Stimulated activated CD8-positive, alpha-beta memory T cell treated with anti-CD3 and anti-CD28 coated beads, Interleukin-2, amount 100 ng/mL, for 1 hour (primary cell): ENCODE results near the gene TEX26.
"Not testable (repeated sequence)": the region's sequence is repeated elsewhere in the genome, so short reads cannot be mapped to it uniquely, and the experiment has no call there.

Experiments used
- DNase-seq, 2 donors: peaks; one replicate each; pipeline ENCODE4 v3.0.0-alpha.2; 2020; ENCODE audit warnings: low read depth in 2 of 2

TEX26 gene

DNA sequence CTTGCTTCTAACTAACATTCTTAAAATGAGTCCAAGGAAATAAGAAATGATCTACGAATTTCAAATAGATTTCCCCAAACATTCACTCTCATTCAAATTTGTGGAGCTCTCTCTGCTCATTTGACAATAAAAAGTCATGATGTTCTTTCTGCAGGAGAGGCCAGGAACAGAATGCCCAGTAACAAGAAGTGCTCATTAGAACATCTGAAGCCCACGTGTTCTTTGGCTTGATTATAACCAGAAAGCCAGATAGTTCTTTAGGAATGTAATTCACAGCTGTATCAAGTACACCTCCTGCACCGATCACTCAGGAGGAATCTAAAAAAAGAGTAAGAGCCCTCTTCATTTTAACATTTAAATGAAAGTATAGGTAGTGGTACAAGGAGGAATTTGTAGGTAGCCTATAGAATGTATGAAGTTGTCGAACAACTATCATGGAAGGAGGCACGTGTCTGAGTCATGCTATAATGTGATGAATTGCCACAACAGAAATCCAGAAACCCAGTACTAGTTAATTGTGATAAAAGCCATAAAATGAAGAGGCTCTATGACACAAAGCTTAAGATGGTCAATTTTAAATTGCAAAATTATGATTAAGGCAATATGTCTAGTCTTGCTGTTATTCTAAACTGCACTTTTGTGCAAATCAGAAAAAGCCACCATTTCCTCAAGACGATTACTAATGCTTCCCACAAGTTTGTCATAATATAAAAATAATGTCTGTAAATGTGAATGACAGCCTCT lies 13.6 kb upstream of the TEX26 start:
- no peak for DNase-seq

DNA sequence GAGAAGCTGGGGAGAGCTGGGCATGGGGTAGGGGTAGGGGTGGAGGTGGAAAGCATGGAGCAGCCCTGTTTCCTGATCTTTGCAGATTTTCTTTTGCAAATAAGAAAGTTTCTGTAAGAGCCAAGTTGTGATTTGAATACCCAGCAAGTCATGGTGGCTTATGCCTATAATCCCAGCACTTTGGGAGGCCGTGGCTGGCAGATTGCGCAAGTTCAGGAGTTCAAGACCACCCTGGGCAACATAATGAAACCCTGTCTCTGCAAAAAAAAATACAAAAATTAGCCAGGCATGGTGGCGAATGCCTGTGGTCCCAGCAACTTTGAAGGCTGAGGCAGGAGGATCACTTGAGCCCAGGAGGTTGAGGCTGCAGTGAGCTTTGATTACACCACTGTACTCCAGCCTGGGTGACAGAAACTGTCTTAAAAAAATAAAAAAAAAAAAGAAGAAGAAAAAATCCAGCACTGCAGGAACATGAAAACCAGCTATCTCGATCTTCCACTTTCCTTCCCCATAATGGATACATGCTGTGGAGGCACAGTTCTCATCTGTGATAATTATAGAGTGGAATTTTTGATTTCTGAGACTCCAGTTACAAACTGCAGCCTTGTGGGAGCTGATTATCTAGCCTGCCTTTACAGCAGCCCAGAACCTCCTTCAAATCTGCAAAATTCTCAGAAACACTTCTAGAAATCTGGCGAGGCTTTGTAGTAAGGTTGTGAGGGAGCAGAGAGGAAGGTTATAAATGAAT lies 12.1 kb upstream of the TEX26 start:
- DNase-seq, result no peak

DNA sequence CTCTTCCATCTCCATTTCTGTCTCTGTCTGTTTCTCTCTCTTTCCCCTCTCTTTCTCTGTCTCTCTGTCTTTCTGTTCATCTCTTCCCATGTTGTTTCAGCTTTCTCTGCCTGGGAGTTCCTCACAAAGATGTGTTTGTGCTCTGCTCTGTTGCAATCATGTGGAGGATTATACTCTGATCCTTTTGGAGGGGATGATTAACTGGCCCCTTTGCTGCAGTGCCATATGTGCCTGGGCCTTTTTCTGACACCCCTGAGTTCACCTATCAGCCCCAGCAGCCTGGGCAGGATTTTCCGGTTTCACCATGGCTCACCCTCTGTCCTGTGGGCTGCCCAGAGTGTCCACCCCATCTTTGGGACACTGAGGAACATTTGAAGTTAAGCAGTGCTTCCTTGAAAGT lies 9.0 kb upstream of the TEX26 start:
- DNase-seq, result no peak

DNA sequence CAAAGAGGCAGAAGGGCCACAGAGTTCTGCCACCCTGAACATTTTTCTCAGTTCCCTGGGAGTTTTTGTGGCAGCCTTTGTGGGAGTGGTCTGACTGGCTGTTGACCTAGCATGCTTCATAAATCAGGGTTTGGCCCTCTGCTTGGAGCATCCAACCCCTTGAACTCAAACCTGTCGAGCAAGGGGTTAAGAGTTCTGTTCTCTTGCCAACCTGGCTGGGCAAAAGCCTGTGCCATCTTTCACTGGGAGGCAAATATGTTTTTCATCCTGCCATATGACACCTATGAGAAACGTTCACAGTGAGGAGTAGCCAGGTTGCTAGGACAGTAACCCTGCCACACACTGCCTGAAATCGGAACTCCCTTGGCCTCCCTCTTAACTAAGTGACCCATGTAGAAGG lies 7.7 kb upstream of the TEX26 start:
- DNase-seq, result no peak

DNA sequence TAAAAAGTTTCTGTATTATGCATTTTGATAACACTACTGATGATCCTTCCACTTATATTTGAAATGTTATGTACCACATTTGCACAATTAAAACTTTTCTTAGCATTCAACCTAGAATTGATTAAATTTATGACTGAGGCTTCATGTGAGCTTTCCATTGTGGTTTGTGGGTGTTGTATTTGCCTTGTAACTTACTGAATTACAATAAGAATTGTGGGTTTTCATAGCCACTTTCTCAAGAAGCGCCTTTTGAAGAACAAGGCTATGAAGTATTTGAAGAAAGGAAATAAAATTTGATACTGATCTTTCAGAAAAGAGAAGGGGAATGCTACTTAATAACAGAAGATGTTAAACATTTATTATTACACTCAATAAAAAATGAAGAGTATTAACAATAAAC lies 7.0 kb upstream of the TEX26 start:
- no peak for DNase-seq

DNA sequence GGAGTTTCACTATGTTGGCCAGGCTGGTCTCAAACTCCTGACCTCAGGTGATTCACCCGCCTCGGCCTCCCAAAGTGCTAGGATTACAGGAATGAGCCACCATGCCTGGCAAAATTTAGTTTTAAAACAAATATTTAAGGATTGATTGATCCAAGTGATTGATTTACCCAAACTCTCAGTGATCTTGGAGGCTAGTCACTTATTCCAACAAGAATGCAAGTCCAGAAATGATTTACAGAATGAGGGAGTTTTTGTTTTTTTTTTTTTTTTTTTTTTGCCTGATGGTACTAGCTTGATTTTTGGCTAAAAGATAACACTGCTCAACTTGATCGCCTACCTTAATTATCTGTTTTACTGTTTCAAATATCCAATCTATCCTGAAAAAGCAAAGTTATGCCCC lies 5.7 kb upstream of the TEX26 start:
- no peak for DNase-seq

DNA sequence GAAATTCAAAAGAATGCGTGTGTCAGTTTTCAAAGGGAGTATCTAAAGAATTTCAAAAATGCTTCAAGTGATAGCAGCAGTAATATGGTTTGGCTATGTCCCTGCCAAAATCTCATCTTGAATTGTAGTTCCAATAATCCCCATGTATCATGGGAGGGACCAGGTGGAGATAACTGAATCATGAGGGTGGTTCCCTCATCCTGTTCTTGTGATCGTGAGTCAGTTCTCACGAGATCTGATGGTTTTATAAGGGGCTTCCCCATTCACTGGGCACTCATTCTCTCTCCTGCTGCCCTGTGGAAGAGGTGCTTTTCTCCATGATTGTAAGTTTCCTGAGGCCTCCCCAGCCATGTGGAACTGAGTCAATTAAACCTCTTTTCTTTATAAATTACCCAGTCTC lies 5.3 kb upstream of the TEX26 start:
- not testable (repeated sequence) for DNase-seq

DNA sequence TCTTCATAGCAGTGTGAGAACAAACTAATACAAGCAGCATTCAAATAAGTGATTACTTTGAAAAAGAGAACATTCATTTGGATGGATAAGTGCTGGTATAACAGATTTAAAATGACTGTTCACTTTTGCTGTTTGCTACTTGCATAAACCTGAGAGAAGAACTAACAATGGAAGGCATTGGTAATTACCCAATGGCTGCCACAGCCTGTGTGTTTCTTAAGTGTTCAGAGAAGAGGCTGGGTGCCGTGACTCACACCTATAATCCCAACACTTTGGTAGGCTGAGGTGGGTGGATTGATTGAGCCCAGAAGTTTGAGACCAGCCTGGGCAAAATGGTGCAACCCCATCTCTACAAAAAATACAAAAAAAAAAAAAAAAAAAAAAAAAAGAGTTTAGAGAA lies 4.9 kb upstream of the TEX26 start:
- DNase-seq, result no peak

DNA sequence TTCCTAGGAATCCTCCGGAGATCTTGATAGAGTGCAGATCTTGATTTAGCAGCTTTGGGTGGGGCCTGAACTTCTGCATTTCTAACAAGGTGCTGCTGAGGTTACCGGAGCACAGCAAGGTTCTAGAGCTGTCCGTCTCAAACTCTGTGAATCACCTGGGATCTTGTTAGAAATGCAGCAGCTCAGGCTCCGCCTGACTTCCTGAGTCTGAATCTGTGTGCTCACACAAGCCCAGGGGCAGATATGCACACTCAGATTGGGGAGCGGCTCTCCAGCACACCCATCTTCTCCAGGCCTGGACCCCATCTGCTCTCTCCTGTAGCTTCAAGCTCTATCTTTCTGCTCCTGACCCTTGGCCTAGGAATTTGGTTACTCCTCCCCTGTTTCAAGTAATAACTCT lies 3.5 kb upstream of the TEX26 start:
- DNase-seq, result no peak

DNA sequence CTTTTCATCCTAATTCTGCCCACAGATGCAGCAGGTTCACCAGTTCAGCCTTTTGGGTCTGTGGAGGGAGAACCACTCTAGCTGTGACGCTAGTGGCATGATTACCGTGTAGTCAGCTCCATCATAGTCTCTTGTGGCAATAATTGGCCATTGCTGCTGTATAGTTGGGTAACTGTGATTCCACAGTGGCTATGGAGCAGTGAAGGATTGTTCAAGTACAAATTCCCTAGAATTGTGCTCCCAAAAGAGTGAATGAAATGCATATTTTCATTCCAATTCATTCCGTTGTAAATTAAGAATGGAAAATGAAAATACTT lies 856 bp downstream of the TEX26 start:
- no peak for DNase-seq

DNA sequence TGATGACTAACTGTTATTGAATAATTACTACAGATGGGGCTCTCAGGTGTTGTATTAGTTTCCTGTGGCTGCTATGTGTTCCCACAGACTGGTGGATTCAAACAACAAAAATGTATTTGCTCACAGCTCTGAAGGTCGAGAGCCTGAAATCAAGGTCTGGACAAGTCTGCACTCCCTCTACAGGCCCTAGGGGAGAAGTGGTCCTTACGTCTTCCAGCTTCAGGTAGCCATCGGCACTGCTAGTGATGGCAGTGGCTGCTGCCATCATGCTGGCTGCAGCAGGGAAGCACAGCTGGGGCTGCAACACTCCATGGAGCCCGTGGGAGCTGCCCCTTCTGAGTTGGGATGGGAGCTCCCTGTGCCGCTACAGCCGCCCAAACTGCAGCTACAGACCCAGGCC lies 1.9 kb downstream of the TEX26 start:
- DNase-seq, result no peak

DNA sequence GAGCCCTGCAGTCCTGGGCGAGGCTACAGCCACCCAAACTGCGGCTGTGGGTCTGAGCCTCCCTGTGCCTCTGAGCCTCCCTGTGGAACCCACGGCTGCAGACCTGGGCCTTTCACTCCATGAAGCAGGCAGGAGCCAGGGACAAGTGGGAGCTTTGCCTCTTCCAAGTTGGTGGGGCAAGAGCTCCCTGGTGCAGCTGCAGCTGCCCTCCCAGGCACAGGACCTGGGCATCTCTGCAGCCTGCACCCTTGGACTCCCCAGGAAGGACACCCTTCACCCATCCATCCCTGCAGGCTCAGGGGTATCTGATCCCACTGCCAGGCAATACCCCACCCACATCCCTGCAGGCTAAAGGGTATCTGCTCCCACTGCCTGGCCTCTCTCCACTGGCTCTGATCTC lies 2.3 kb downstream of the TEX26 start:
- no peak for DNase-seq

DNA sequence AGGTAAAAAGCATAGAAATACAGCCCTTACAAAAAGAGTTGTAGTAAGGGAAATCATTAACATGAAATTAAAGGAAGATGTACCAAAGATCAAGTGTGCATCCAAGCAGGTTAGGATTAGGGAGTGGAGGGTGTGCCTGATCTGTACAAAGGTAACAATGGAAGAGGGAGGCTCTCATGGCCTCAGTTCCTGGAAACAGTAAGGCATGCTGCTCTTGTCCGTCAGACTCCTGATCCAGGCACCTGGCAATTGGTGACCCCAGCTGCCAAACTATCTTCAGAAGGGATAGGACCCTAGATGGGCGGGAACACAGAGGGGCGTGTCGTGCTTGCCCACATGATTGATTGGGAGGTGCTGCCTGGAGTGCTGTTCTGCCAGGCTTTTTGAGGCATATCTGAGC lies 4.5 kb downstream of the TEX26 start:
- DNase-seq, result no peak

DNA sequence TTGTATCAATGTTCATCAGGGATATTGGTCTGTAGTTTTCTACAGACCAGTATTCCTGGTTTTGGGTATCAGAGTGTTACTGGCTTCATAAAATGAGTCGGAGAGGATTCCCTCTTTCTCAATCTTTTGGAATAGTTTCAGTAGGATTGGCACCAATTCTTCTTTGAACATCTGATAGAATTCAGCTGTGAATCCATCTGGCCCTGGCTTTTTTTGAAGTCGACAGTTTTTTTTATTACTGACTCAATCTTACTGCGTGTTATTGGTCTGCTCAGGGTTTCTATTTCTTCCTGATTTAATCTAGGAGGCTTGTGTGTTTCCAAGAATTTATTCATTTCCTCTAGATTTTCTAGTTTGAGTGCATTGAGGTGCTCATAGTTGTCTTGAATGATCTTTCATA lies 11.4 kb downstream of the TEX26 start:
- no peak for DNase-seq

DNA sequence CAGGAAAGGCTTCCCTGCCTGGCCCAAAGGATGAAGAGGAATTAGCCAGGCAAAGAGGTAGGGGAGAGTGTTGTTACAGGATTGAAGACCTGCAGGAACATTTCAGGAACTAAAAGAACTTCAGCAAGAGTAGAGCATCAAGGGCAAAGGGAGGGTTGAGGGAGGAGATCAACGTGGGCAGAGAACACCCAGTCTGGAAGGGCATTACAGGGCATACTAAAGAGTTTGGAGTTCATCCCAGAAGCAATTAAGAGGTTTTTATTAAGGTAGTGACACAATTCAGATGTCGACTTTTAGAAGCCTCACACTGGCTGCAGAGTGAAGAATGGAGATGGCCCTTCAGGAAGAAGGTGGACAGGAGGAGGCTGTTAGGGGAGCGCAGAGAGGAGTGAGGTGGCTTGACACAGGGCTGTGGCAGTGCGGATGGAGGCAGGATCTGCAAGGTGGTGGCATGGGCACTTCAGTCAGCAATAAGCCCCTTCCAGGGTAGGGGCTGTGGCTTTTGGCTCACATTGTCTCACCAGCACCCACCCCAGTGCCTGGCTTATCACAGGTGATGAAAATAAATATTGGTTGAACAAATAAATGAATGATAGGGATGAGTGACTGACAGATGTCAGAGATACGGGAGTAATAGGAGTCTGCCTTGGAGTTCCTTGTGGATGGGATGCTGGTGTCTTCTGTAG lies 24.9 kb downstream of the TEX26 start:
- DNase-seq, result no peak

DNA sequence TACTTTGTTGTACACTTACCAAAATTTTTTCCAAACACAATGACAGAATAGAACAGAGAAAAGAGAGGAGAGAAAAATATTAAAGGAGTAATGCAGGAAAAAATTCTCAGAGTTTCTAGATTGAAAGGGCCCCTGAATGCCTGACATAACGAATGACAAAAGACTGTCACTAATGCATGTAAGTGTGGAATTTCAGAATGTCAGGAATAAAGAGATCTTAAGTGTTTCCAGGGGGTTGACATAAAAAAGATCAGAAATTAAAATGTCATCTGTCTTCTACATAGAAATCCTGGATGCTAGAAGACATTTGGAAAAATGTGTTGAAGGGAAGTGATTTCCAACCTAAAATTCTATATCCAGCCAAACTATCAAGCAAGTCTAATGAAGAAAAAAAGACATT lies 27.2 kb downstream of the TEX26 start:
- DNase-seq, result no peak

DNA sequence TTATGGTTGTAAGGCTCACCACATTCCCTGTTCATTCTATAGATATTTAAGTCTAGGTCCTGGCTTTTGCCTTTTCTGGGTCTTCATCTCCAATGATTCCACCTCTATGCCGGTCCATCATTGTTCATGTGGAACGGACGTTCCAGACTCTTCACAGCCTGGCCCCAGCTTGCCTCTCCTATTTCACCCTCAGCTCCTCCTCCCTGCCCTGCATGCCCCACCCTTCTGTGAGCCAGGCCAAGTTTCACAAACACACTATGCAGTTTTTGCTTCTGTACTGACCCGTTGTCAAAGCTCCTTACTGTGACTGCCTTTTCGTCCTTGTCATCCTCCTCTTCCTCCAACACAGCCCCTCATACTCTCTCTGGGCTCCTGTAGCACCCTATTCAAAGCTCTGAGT lies 31.3 kb downstream of the TEX26 start:
- DNase-seq, result no peak

DNA sequence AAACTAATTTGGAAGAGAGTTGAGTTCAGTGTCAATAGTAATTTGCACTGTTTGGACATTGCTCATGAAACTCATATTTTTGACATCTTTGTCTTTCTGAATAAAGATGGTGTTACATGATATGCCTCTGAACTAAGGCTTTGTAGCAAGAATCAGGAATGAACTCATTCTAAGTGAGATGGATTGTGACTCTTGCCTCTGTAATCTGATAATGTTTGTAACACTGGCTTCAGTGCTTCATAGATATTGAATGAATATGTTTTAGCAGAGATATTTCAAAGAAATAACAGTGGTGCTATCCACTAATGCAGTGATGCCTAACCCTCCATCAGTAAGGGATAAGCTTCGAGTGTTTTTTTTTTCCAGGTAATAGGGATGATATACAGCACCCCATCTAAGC lies 32.9 kb downstream of the TEX26 start:
- no peak for DNase-seq

DNA sequence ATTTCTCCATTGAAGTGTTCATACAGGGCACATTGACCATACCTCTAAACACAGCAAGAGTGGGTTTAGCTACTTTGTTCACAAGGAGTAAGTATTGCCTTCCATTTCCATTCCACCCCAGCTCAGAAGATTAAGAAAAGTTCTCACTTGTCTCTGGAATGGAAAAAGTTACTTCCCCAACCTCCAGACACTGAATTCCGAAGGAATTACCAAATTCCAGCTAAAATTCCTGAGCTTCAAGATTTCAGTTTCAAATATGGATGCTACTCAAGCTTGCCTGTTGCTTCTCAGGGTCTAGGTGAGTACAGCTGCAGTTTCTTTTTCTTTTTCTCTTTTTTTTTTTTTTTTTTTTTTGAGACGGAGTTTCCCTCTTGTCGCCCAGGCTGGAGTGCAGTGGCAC lies 33.6 kb downstream of the TEX26 start:
- no peak for DNase-seq

DNA sequence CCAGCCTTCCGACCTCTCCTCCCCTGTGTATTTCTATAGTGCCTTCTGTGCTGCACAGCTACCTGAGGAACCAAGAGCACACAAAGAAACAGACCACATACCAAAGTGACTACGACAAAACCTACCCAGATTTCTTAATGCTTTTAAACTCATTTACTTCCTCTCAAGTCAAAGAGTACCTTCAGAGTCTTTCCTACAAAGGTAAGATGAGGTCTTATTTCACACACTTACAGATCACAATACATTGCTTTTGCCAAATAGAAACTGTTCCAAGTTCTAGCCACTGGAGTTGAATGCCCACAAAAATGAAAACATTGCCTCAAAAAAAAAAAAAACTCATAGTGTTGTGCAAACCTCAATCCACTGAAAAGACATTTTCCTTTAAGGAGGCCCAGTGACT lies 36.4 kb downstream of the TEX26 start:
- no peak for DNase-seq

DNA sequence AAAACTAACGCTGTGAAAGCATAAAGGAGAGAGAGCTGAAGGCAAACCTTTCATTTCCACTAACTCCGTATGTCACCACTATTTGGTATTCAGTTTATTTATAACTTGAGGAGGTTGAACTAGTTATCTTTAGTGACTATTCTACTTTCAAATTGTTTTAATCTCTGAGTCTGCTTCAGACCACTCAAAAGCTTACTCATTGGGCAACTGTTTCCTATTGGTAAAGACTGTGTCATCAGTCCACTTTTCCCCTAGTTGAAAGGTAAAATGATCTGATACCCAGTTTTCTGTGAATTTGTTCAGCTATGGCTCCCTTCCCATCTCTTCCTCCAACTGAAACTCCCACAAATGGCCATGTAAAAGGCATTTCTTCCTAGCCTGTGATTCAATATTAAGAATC lies 39.1 kb downstream of the TEX26 start:
- DNase-seq, result no peak

DNA sequence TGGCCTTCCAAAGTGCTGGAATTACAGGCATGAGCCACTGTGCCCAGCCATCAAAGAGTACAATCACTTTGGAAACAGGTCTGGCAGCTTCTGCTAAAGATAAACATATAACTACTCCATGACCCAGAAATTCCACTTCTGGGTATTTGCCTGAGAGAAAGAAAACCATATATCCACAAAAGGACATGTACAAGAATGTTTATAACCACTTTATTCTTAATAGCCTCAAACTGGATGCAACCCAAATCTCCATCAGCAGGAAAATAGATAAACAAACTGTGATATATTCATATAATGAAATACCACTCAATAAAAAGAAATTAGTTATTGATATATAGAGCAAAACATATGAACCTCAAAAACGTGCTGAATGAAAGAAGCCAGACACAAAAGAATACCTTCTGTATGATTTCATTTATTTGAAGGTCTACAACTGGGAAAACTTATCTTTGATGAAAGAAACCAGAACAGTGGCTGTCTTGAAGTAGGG lies 40.5 kb downstream of the TEX26 start:
- DNase-seq, result no peak

DNA sequence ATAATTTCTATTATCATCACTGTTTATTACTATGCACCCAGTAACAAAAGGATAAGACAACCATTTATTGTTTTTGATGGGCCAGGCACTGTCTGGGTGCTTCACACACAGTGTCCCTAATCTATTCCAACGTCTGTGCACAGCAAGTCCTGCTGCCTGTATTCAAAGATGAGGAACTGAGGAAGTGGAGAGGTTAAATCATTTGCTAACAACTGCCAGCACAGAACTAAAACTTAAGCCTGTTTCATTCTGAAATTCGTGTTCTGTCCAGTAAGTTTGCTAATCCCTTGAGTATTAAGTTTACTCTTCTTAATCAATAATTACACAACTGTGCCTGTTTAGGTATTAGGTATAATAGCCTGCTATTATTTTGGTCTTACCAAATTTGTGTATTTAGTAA lies 41.9 kb downstream of the TEX26 start:
- DNase-seq, result no peak
